KMS-11 (cell line): Measurements from ENCODE around the gene XRCC2.

Experiments
- H2AFZ ChIP-seq: fragments of 200-600 bp; sonication (generic); 2 replicates; pipeline ENCODE4 v1.6.1; 2016; ENCODE audit warnings: antibody characterized with exemption, mixed run types, low read depth
- H3K27ac ChIP-seq: fragments of 200-600 bp; sonication (generic); 2 replicates; pipeline ENCODE4 v1.6.1; 2016; ENCODE audit warnings: mild to moderate bottlenecking, mixed run types
- H3K27me3 ChIP-seq: fragments of 200-600 bp; sonication (generic); 2 replicates; pipeline ENCODE4 v1.6.1; 2017; ENCODE audit warnings: mild to moderate bottlenecking, low read depth, mixed run types, moderate library complexity; ENCODE audit not compliant: insufficient read depth
- H3K36me3 ChIP-seq: fragments of 200-600 bp; sonication (generic); 2 replicates; pipeline ENCODE4 v1.6.1; 2017; ENCODE audit warnings: mild to moderate bottlenecking, mixed run types; ENCODE audit not compliant: insufficient read depth
- H3K4me1 ChIP-seq: fragments of 200-600 bp; sonication (generic); 2 replicates; pipeline ENCODE4 v1.6.1; 2016; ENCODE audit warnings: mild to moderate bottlenecking, low read depth, mixed run types; ENCODE audit not compliant: poor library complexity, severe bottlenecking
- H3K4me2 ChIP-seq: fragments of 200-600 bp; sonication (generic); 2 replicates; pipeline ENCODE4 v1.7.0; 2016; ENCODE audit warnings: mild to moderate bottlenecking, mixed run types
- H3K4me3 ChIP-seq: fragments of 200-600 bp; sonication (generic); IDR thresholded peaks from 2 replicates; pipeline ENCODE4 v1.6.1; 2017; ENCODE audit warnings: low read depth, low read length, mixed read lengths; ENCODE audit not compliant: insufficient read depth
- H3K79me2 ChIP-seq: fragments of 200-600 bp; sonication (generic); 2 replicates; pipeline ENCODE4 v1.6.1; 2016; ENCODE audit warnings: low read depth, mixed run types; ENCODE audit not compliant: insufficient read depth
- H3K9ac ChIP-seq: fragments of 200-600 bp; sonication (generic); 2 replicates; pipeline ENCODE4 v1.6.1; 2016; ENCODE audit warnings: mild to moderate bottlenecking, mixed run types
- H4K20me1 ChIP-seq: fragments of 200-600 bp; sonication (generic); 2 replicates; pipeline ENCODE4 v1.6.1; 2016; ENCODE audit warnings: mild to moderate bottlenecking, mixed run types; ENCODE audit not compliant: insufficient read depth
- TF ChIP-seq, protein P1 (sequence below): fragments of 200-600 bp; sonication (generic); conservative IDR thresholded peaks from 2 replicates; pipeline ENCODE4 v1.6.1; 2017; ENCODE audit warnings: low read depth, mild to moderate bottlenecking, antibody characterized with exemption, low read length, moderate library complexity, mixed read lengths

Gene XRCC2

DNA sequence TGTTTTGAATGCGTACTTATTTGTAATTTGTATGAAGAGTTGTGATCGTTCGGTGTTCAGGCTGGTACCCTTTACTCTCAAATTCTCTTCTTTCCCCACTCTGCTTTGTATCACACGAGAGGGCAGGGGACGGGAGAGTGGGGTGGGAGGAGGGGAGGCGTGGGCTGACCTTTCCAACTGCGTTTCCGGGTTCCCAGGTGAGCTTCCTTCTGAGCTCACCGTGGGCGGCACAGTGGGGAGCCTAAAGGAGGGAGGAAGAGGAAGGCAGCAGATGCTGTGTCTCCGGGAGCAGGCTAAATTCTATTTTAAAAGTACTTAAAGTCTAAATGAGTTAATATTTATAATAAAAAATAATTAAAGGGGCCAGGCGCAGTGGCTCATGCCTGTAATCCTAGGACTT is 7.4 kb upstream of the XRCC2 start:
- TF ChIP-seq, protein P1, sequence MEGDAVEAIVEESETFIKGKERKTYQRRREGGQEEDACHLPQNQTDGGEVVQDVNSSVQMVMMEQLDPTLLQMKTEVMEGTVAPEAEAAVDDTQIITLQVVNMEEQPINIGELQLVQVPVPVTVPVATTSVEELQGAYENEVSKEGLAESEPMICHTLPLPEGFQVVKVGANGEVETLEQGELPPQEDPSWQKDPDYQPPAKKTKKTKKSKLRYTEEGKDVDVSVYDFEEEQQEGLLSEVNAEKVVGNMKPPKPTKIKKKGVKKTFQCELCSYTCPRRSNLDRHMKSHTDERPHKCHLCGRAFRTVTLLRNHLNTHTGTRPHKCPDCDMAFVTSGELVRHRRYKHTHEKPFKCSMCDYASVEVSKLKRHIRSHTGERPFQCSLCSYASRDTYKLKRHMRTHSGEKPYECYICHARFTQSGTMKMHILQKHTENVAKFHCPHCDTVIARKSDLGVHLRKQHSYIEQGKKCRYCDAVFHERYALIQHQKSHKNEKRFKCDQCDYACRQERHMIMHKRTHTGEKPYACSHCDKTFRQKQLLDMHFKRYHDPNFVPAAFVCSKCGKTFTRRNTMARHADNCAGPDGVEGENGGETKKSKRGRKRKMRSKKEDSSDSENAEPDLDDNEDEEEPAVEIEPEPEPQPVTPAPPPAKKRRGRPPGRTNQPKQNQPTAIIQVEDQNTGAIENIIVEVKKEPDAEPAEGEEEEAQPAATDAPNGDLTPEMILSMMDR, result no peak
- Histone ChIP-seq H3K36me3 (no peaks in the 10 kb centered on the region), H3K27ac (no peak overlapping the region), H3K4me3 (no peak overlapping the region), H3K9ac (no peak overlapping the region), H3K4me2 (no peak overlapping the region), H3K4me1 (no peaks in the 10 kb centered on the region), H3K79me2 (no peaks in the 10 kb centered on the region), H3K27me3 (no peaks in the 10 kb centered on the region), H4K20me1 (no peaks in the 10 kb centered on the region), H2AFZ (no peak overlapping the region)

DNA sequence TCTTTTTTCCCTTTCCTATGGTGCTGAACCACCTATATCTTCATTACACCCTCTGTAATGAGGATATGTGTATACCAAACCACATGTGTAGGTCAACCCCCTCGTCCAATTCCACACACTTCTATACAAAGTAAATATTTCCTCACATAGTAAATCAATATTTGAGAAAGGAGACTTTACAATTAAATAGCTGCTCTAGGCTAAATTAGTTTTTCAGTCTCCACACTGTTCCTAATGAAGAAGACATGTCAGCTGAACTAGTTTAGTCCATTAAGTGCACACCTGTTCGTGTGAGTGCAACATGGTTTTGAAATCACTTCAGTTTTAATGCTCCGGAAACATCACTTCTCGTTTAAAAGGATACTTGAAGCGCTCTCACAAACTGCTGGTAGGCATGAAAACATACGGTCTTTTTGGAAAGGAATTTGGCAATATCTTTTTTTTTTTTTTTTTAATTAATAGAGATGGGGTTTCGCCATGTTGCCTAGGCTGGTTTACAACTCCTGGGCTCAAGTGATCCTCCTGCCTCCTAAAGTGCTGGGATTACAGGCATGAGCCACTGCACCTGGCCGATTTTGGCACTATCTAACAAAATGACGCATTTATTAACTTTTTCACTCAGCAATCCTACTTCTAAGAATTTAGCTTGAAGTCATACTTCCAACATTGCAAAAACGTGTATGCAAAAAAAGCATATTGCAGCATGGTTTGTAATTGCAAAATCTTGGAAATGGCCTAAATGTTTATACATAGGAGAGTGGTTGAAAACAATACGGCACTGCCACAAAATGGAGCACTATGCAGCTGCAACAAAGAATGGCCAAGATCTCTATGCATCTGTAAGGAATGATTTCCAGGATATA is 2.1 kb upstream of the XRCC2 start:
- TF ChIP-seq, protein P1, result no peak
- H3K27ac ChIP-seq, result no peak overlapping the region
- H4K20me1 ChIP-seq, result no peaks in the 10 kb centered on the region
- no peaks in the 10 kb centered on the region for H3K36me3 ChIP-seq
- H3K4me3 ChIP-seq, result no peak overlapping the region
- H3K79me2 ChIP-seq, result peaks cover 26% of the 10 kb centered on the region
- H3K4me2 ChIP-seq, result no peak overlapping the region
- H2AFZ ChIP-seq, result no peak overlapping the region
- no peaks in the 10 kb centered on the region for H3K27me3 ChIP-seq
- peaks cover 13% of the 10 kb centered on the region for H3K4me1 ChIP-seq
- H3K9ac ChIP-seq, result no peak overlapping the region

DNA sequence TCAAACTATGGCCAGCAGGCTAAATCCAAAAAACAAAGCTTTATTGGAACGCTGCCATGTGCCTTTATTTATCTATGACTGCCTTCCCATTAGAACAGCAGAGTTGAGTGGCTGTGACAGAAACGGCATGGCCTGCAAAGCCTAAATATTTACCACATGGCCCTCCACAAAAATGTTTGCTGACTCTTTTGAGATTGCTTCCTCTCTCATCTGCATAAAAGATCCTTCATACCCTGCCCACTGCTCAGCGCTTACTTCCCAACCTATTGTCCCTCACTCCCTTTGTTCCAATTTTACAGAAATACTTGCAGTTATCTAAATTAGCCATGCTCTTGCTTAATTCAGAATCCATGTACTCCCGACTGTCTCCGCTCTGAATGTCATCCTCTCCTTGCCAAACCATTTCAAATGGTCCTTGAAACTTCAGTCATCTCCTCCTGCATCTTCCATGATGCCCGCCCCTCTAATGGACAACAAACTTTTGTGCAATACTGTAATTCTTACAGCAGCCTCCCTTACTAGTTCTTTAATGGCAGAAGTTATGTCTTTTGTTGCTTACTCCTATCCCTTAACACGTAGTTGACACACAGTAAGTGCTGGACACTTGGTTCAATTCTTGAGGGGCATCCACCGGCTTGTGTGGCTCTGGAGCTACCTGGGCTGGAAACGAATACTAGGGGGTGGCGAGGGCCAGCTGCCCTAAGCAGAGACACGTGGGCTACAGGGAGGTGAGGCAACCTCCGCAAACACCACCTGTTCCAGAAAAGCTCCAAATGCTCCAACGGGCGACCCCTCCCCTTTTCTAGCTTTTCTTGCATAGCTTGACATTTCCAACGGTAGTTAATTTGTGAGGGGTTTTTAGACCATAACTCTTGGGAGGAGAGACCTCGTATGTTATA is 832 bp downstream of the XRCC2 start:
- H3K4me3 ChIP-seq, result peak overlapping the region; percentile 75
- H3K4me2 ChIP-seq, result peak overlapping the region; percentile 88
- H3K27ac ChIP-seq, result peak overlapping the region; percentile 67
- H3K27me3 ChIP-seq, result no peaks in the 10 kb centered on the region
- H3K36me3 ChIP-seq, result no peaks in the 10 kb centered on the region; the same call in 1 of the 2 replicates
- TF ChIP-seq, protein P1, result no peak
- peak overlapping the region; percentile 68 for H2AFZ ChIP-seq
- peaks cover 41% of the 10 kb centered on the region for H3K4me1 ChIP-seq
- peaks cover 55% of the 10 kb centered on the region for H3K79me2 ChIP-seq
- H3K9ac ChIP-seq, result peak overlapping the region; percentile 85
- no peaks in the 10 kb centered on the region; the same call in 1 of the 2 replicates for H4K20me1 ChIP-seq

DNA sequence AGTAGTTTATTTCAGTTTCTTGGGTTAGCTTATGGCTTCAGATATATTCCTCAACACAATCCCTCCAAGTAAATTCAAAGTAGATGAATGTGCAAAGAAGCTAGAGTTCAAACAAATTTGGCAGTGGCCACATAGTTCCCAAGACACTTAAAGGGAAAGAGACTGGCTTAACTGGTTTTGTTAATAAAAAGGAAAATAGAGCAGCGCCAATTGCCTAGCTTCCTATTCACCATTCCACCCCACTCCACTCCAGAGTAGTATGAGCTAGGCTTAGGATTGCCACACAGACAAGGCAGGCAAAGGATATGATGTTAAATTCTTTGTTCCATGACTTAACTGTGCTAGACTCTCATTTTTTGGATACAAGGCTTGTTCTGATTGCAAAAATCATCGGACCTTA is 2.0 kb downstream of the XRCC2 start:
- Histone ChIP-seq H3K4me2 (peak overlapping the region; percentile 18; the same call in 1 of the 2 replicates), H3K27me3 (no peaks in the 10 kb centered on the region), H3K27ac (no peak overlapping the region), H2AFZ (no peak overlapping the region), H4K20me1 (no peaks in the 10 kb centered on the region; the same call in 1 of the 2 replicates), H3K9ac (no peak overlapping the region), H3K79me2 (peaks cover 68% of the 10 kb centered on the region), H3K4me1 (peaks cover 53% of the 10 kb centered on the region), H3K36me3 (no peaks in the 10 kb centered on the region; the same call in 1 of the 2 replicates), H3K4me3 (no peak overlapping the region)
- TF ChIP-seq, protein P1, result no peak
